Muscle of leg (tissue), 11 donors: ENCODE measurements around the gene LRRC74B. TPM values are rescaled to one million over a fixed set of nuclear protein-coding genes. Genes with fewer than 3 reads are reported as not detected.

Source experiments
- DNase-seq: peaks from one replicate; pipeline ENCODE4 v3.0.0; 2013
- H3K27ac ChIP-seq: one replicate; pipeline ENCODE4 v1.5.1; 2013; ENCODE audit warnings: mild to moderate bottlenecking, low read length, control low read depth
- H3K27me3 ChIP-seq: one replicate; pipeline ENCODE4 v1.6.1; 2013; ENCODE audit warnings: low read length; ENCODE audit not compliant: control insufficient read depth, insufficient read depth
- H3K36me3 ChIP-seq: one replicate; pipeline ENCODE4 v1.6.1; 2013; ENCODE audit warnings: low read length; ENCODE audit not compliant: control insufficient read depth, insufficient read depth
- H3K4me1 ChIP-seq: one replicate; pipeline ENCODE4 v1.6.1; 2013; ENCODE audit warnings: low read length; ENCODE audit not compliant: control insufficient read depth, insufficient read depth
- H3K4me3 ChIP-seq: one replicate; pipeline ENCODE4 v1.5.1; 2013; ENCODE audit warnings: low read length, control low read depth
- H3K9me3 ChIP-seq: replicated peaks from 2 replicates; pipeline ENCODE4 v1.6.1; 2013; ENCODE audit warnings: low read depth, low read length; ENCODE audit not compliant: control insufficient read depth
- WGBS: methylation state at CpG from one replicate; pipeline ENCODE4 v1.1.5; 2013; ENCODE audit warnings: missing lambda C conversion rate; ENCODE audit not compliant: insufficient coverage; 5-methylcytosine and 5-hydroxymethylcytosine counted together
- polyA plus RNA-seq, 8 donors: library from polyadenylated mRNA; unstranded; fragments of 120-200 nt; gene quantifications; one replicate each; pipeline versions ENCODE4 v1.2.1 to v1.2.3, GENCODE V29; 2013; ENCODE audit warnings: inconsistent platforms in 1 of 8, low replicate concordance in 1 of 8; ENCODE audit not compliant: insufficient read length in 8 of 8, insufficient read depth in 1 of 8
- total RNA-seq: library from RNA; stranded (reverse); fragments of 120-200 nt; gene quantifications from one replicate; pipeline ENCODE4 v1.2.4, GENCODE V29; 2013

The LRRC74B gene
- total and polyA plus RNA-seq, 9 donors = 0.09 to 0.34 (median 0.15) TPM; not detected in 3

GRCh38 chr22:21014202-21014725 lies 31.5 kb upstream of the LRRC74B start:
- no peaks in the 10 kb centered on the region for H3K27me3 ChIP-seq
- peak overlapping the region; percentile 66 for H3K27ac ChIP-seq
- WGBS = under 1% methylated on average over 38 of the region's 40 CpGs
- peak overlapping the region; percentile 37 for H3K4me3 ChIP-seq
- H3K36me3 ChIP-seq = peaks cover 7% of the 10 kb centered on the region
- peaks cover 38% of the 10 kb centered on the region for H3K4me1 ChIP-seq
- no peaks in the 10 kb centered on the region for H3K9me3 ChIP-seq
- peak; percentile 94 for DNase-seq

- peak; percentile 90 for DNase-seq
- 15% methylated on average over 8 of the region's 12 CpGs for WGBS
Observed at GRCh38 chr22:21014726-21015465, 30.9 kb upstream of the LRRC74B start, which contains the start of gene P2RX6. TSS of gene P2RX6 (plus strand) at chr22:21015165. CDS start at chr22:21015175, 10 bp downstream.

GRCh38 chr22:21015466-21016006 lies 30.2 kb upstream of the LRRC74B start:
- H3K27me3 ChIP-seq = no peaks in the 10 kb centered on the region
- no peaks in the 10 kb centered on the region for H3K9me3 ChIP-seq
- H3K4me1 ChIP-seq = peaks cover 38% of the 10 kb centered on the region
- DNase-seq = no peak
- H3K36me3 ChIP-seq = peaks cover 7% of the 10 kb centered on the region
- H3K4me3 ChIP-seq = peak overlapping the region; percentile 42
- 80% methylated on average over 1 of the region's 10 CpGs for WGBS
- peak overlapping the region; percentile 66 for H3K27ac ChIP-seq

More at GRCh38 chr22:21014726-21015465, 30.9 kb upstream of the LRRC74B start, which contains the start of gene P2RX6:
- peak within 1 kb of the TSS; percentile 42 for H3K4me3 ChIP-seq
- peak within 1 kb of the TSS; percentile 66 for H3K27ac ChIP-seq
- H3K4me1 ChIP-seq = peaks cover 38% of the 10 kb centered on the region
- H3K27me3 ChIP-seq = no peaks in the 10 kb centered on the region
- no peaks in the 10 kb centered on the region for H3K9me3 ChIP-seq
- H3K36me3 ChIP-seq = peaks cover 7% of the 10 kb centered on the region

- Histone ChIP-seq H3K4me1 (peaks cover 38% of the 10 kb centered on the region), H3K27ac (no peak overlapping the region), H3K9me3 (no peaks in the 10 kb centered on the region), H3K36me3 (peaks cover 7% of the 10 kb centered on the region), H3K27me3 (no peaks in the 10 kb centered on the region), H3K4me3 (no peak overlapping the region)
- DNase-seq = no peak
- WGBS = 87% methylated on average over 12 of the region's 13 CpGs
Observed at GRCh38 chr22:21016644-21017420, 28.9 kb upstream of the LRRC74B start.

- Histone ChIP-seq H3K27me3 (no peaks in the 10 kb centered on the region), H3K36me3 (peaks cover 10% of the 10 kb centered on the region), H3K27ac (no peak overlapping the region), H3K9me3 (no peaks in the 10 kb centered on the region), H3K4me3 (no peak overlapping the region), H3K4me1 (peaks cover 34% of the 10 kb centered on the region)
- DNase-seq = no peak
- WGBS = 82% methylated on average over 2 of the region's 4 CpGs
Observed at GRCh38 chr22:21018314-21018713, 27.4 kb upstream of the LRRC74B start.

GRCh38 chr22:21020802-21021429 lies 24.8 kb upstream of the LRRC74B start:
- no peak overlapping the region for H3K27ac ChIP-seq
- no peaks in the 10 kb centered on the region for H3K9me3 ChIP-seq
- WGBS = 59% methylated on average over 7 of the region's 7 CpGs
- H3K36me3 ChIP-seq = peaks cover 14% of the 10 kb centered on the region
- H3K4me3 ChIP-seq = no peak overlapping the region
- H3K27me3 ChIP-seq = no peaks in the 10 kb centered on the region
- DNase-seq = no peak
- peaks cover 10% of the 10 kb centered on the region for H3K4me1 ChIP-seq

- H3K9me3 ChIP-seq = no peaks in the 10 kb centered on the region
- no peaks in the 10 kb centered on the region for H3K27me3 ChIP-seq
- H3K4me1 ChIP-seq = peaks cover 18% of the 10 kb centered on the region
- no peak overlapping the region for H3K4me3 ChIP-seq
- DNase-seq = no peak
- WGBS = 40% methylated on average over 1 of the region's 10 CpGs
- H3K27ac ChIP-seq = no peak overlapping the region
- peaks cover 12% of the 10 kb centered on the region for H3K36me3 ChIP-seq
Observed at GRCh38 chr22:21022507-21022906, 23.2 kb upstream of the LRRC74B start.

GRCh38 chr22:21022955-21023614 lies 22.7 kb upstream of the LRRC74B start:
- H3K9me3 ChIP-seq = no peaks in the 10 kb centered on the region
- H3K27ac ChIP-seq = no peak overlapping the region
- peaks cover 12% of the 10 kb centered on the region for H3K36me3 ChIP-seq
- no peaks in the 10 kb centered on the region for H3K27me3 ChIP-seq
- WGBS = 77% methylated on average over 11 of the region's 13 CpGs
- H3K4me1 ChIP-seq = peaks cover 24% of the 10 kb centered on the region
- H3K4me3 ChIP-seq = no peak overlapping the region
- no peak for DNase-seq

- Histone ChIP-seq H3K4me3 (no peak overlapping the region), H3K4me1 (peaks cover 35% of the 10 kb centered on the region), H3K9me3 (no peaks in the 10 kb centered on the region), H3K36me3 (peaks cover 17% of the 10 kb centered on the region), H3K27ac (no peak overlapping the region), H3K27me3 (no peaks in the 10 kb centered on the region)
- WGBS = 54% methylated on average over 5 of the region's 8 CpGs
- no peak for DNase-seq
Observed at GRCh38 chr22:21025266-21025665, 20.5 kb upstream of the LRRC74B start.
